ENCODE data around the gene TMEM147.

Gene TMEM147

GRCh38 chr19:35595928-35596327 lies 50.5 kb downstream of the TMEM147 start:
- H3K4me3 ChIP-seq (ENCODE audit: low read depth, low read length), result no peak overlapping the region
- no peak for DNase-seq (ENCODE audit: low read depth)

- no peak for DNase-seq (ENCODE audit: low read depth)
Measured at GRCh38 chr19:35596366-35596999, 51.1 kb downstream of the TMEM147 start.

More at GRCh38 chr19:35596366-35596999, 51.1 kb downstream of the TMEM147 start:
- H3K4me3 ChIP-seq (ENCODE audit: low read depth, low read length), result no peak overlapping the region

Measured in skeletal muscle cell (primary cell).